Measurements from ENCODE around the gene CYP2C19. TPM values are rescaled to one million over a fixed set of nuclear protein-coding genes. Genes with fewer than 3 reads are reported as not detected.

Gene CYP2C19
- 100 to 1,000 TPM in 1 of 5 donors, 10 to 100 TPM in 3, under 1 TPM in 1; 0.89 to 135 (median 33.8) TPM for total RNA-seq
- under 1 TPM; 0.31 to 0.46 (median 0.33) TPM for polyA plus RNA-seq
- long read RNA-seq, donor 1: 0 reads
- long read RNA-seq, donor 2: 0 reads
- long read RNA-seq, donor 3: 0 reads
- long read RNA-seq, donor 4: 0 reads
- long read RNA-seq, donor 5, partial matches to known transcripts: 0 of 1 reads
- long read RNA-seq, donor 5, other reads (novel, unspliced or antisense): 0 of 1 reads
- long read RNA-seq, donor 6: 0 reads
- long read RNA-seq, donor 7: 0 reads
- long read RNA-seq, donor 8: 0 reads
- long read RNA-seq, donor 9: 0 reads
- long read RNA-seq, donor 10, partial matches to known transcripts: 0 of 1 reads
- long read RNA-seq, donor 10, other reads (novel, unspliced or antisense): 0 of 1 reads

DNA sequence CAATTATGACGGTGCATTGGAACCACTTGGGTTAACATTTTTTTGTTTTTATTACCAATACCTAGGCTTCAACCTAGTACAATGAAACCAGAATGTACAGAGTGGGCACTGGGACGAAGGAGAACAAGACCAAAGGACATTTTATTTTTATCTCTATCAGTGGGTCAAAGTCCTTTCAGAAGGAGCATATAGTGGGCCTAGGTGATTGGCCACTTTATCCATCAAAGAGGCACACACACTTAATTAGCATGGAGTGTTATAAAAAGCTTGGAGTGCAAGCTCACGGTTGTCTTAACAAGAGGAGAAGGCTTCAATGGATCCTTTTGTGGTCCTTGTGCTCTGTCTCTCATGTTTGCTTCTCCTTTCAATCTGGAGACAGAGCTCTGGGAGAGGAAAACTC is at the start of gene CYP2C19:
Gene CYP2C19 (plus strand): TSS at position 289 of the 400 bp plus-strand sequence. CDS start 25 bp downstream, at position 314.
- WGBS, 5 donors: 41 to 54% (median 50%) methylated on average over 3 of the region's 3 CpGs
- H3K4me3 ChIP-seq: no peak within 1 kb of the TSS

DNA sequence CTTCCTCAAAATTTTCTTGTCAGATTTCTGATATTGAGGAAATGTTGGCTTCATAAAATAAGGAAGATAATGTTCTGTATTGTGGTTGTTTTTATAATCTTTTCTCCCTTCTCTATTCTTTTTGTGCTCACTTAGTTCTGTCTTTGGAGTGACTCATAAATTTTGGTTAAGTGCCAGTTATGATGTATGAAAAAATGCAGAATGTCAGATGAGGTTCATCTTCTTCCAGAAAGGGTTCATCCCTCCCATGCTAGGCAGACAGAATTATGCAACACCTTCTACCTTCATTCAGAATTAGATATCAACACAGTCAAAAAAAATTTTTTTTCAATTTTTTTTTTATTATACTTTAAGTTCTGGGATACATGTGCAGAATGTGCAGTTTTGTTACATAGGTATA is 36.6 kb upstream of the CYP2C19 start:
- TF ChIP-seq EP300 (IDR thresholded peaks at IDR 0.05) (no peak), POLR2A (IDR thresholded peaks at IDR 0.05) (no peak), POLR2AphosphoS5 (IDR thresholded peaks at IDR 0.05) (no peak)
- TF ChIP-seq, protein P1, sequence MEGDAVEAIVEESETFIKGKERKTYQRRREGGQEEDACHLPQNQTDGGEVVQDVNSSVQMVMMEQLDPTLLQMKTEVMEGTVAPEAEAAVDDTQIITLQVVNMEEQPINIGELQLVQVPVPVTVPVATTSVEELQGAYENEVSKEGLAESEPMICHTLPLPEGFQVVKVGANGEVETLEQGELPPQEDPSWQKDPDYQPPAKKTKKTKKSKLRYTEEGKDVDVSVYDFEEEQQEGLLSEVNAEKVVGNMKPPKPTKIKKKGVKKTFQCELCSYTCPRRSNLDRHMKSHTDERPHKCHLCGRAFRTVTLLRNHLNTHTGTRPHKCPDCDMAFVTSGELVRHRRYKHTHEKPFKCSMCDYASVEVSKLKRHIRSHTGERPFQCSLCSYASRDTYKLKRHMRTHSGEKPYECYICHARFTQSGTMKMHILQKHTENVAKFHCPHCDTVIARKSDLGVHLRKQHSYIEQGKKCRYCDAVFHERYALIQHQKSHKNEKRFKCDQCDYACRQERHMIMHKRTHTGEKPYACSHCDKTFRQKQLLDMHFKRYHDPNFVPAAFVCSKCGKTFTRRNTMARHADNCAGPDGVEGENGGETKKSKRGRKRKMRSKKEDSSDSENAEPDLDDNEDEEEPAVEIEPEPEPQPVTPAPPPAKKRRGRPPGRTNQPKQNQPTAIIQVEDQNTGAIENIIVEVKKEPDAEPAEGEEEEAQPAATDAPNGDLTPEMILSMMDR (IDR thresholded peaks at IDR 0.05): no peak
- peaks cover 0 to 5% (median 0%) of the 10 kb centered on the region in 4 donors for H3K36me3 ChIP-seq
- no peaks in the 10 kb centered on the region for H3K27me3 ChIP-seq
- no peaks in the 10 kb centered on the region for H3K9me3 ChIP-seq
- no peak overlapping the region for H3K4me3 ChIP-seq
- DNase-seq: no peak
- intact Hi-C loops (cut with DNase I; ENCODE audit: low total_unique reads): no loop called here
- no peaks in the 10 kb centered on the region for H3K4me1 ChIP-seq
- H3K27ac ChIP-seq: no peak overlapping the region

More for the DNA sequence above, at the start of gene CYP2C19:
- no peaks in the 10 kb centered on the region for H3K36me3 ChIP-seq
- H3K9me3 ChIP-seq: peaks cover 0 to 4% (median 0%) of the 10 kb centered on the region in 4 donors
- no peaks in the 10 kb centered on the region for H3K4me1 ChIP-seq
- H3K27ac ChIP-seq: no peak within 1 kb of the TSS
- intact Hi-C loops (cut with DNase I; ENCODE audit: low total_unique reads): no loop called here
- peak in 1 of 2 donors; percentile 7 for DNase-seq
- no peak for TF ChIP-seq EP300 (IDR thresholded peaks at IDR 0.05)
- TF ChIP-seq, protein P1 (IDR thresholded peaks at IDR 0.05): no peak
- TF ChIP-seq POLR2AphosphoS5 (IDR thresholded peaks at IDR 0.05): no peak
- no peak for TF ChIP-seq POLR2A (IDR thresholded peaks at IDR 0.05)
- no peaks in the 10 kb centered on the region for H3K27me3 ChIP-seq

DNA sequence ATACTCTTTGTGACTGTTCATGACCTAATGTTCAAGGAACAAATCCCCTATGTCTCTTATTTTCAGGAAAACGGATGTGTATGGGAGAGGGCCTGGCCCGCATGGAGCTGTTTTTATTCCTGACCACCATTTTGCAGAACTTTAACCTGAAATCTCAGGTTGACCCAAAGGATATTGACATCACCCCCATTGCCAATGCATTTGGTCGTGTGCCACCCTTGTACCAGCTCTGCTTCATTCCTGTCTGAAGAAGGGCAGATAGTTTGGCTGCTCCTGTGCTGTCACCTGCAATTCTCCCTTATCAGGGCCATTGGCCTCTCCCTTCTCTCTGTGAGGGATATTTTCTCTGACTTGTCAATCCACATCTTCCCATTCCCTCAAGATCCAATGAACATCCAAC is 27.3 kb upstream of the CYP2C19 start:
- Histone ChIP-seq H3K4me3 (no peak overlapping the region), H3K36me3 (no peaks in the 10 kb centered on the region), H3K27me3 (no peaks in the 10 kb centered on the region), H3K27ac (no peak overlapping the region), H3K4me1 (no peaks in the 10 kb centered on the region), H3K9me3 (peaks cover 0 to 10% (median 0%) of the 10 kb centered on the region in 4 donors)
- TF ChIP-seq EP300 (IDR thresholded peaks at IDR 0.05): no peak
- no peak for TF ChIP-seq POLR2AphosphoS5 (IDR thresholded peaks at IDR 0.05)
- TF ChIP-seq, protein P1 (IDR thresholded peaks at IDR 0.05): no peak
- no peak for TF ChIP-seq POLR2A (IDR thresholded peaks at IDR 0.05)
- intact Hi-C loops (cut with DNase I; ENCODE audit: low total_unique reads): no loop called here
- WGBS, 5 donors: 79 to 89% (median 80%) methylated on average over 3 of the region's 3 CpGs
- no peak for DNase-seq

DNA sequence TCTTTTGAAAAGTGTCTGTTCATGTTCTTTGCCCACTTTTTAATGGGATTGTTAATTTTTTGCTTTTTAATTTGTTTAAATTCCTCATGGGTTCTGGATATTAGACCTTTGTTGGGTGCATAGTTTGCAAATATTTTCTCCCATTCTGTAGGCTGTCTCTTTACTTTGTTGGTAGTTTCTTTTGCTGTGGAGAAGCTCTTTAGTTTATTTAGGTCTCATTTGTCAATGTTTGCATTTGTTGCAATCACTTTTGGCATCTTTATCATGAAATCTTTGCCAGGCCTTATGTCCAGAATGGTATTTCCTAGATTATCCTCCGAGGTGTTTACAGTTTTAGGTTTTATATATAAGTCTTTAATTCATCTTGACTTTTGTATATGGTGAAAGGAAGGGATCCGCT is 23.9 kb upstream of the CYP2C19 start:
- TF ChIP-seq POLR2AphosphoS5 (IDR thresholded peaks at IDR 0.05): no peak
- no peak for TF ChIP-seq POLR2A (IDR thresholded peaks at IDR 0.05)
- TF ChIP-seq, protein P1 (IDR thresholded peaks at IDR 0.05): no peak
- TF ChIP-seq EP300 (IDR thresholded peaks at IDR 0.05): no peak
- no peak for DNase-seq
- Histone ChIP-seq H3K27me3 (no peaks in the 10 kb centered on the region), H3K4me3 (no peak overlapping the region), H3K4me1 (no peaks in the 10 kb centered on the region), H3K9me3 (peaks cover 0 to 19% (median 14%) of the 10 kb centered on the region in 4 donors), H3K36me3 (no peaks in the 10 kb centered on the region), H3K27ac (no peak overlapping the region)
- intact Hi-C loops (cut with DNase I; ENCODE audit: low total_unique reads): no loop called here
- WGBS, 5 donors: 59 to 74% (median 71%) methylated on average over 2 of the region's 2 CpGs

All from stomach (tissue), 19 donors.